NOMO-1 (cell line): Measurements from ENCODE around the gene MTIF3.

Experiments
- DNase-seq, 2 experiments: peaks; one replicate each; lab custom pipeline; 2025; ENCODE audit not compliant: unreplicated experiment in 2 of 2; lab: John Stamatoyannopoulos, UW

Gene MTIF3

DNA sequence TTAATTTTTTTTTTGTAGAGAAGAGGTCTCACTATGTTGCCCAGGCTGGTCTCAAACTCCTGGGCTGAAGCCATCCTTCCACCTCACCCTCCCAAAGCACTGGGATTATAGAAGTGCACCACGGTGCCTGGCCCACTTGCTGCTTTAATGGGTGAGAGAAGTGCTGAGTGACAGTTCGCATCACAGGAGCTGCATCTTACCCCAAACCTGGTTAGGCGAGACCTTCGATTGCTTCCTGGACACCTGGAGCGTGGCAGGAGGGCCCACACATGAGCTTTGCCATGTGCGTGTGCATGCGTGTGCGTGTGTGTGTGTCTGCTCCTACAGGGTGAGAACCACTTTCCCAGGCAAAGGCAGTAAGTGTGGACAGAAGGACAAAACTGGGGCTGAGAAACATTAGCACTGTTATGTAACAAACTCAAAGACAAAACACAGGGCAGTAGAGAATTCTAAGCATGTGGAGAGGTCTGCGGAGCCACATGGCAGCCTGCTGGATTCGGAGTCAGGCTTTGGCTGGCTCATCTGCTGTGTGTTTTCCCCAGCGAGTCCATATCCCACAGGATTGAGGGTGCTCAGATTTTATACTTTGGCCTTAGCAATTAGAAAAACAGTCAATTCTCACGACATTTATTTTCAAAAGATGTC lies 11.7 kb upstream of the MTIF3 start:
- no peak for DNase-seq

DNA sequence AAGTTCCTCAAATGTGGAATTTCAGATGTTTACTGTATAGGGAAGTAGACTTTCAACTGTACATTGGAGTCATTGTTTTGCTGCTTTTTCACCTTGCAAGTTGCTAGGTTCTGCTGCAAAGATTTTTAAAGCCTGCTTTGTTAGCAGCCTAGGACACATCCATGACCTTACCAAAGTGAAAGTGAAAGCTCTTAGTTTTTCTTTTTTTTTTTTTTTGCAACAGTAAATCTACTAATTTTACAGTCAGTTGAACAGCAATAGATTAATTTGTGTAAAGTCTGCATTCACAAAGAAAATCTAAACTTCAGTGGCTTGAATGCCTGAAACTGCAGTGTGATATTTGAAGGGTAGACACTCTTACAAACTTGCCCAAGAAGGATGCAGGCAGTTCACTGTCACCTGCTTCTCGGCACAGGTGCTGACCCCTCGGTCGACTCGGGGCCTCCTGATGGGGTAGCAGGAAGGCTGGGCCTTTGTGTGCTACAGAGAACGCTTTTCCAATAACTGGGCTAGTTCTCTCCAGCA lies 5.0 kb upstream of the MTIF3 start:
- peak; percentile 19 to 30 for DNase-seq

DNA sequence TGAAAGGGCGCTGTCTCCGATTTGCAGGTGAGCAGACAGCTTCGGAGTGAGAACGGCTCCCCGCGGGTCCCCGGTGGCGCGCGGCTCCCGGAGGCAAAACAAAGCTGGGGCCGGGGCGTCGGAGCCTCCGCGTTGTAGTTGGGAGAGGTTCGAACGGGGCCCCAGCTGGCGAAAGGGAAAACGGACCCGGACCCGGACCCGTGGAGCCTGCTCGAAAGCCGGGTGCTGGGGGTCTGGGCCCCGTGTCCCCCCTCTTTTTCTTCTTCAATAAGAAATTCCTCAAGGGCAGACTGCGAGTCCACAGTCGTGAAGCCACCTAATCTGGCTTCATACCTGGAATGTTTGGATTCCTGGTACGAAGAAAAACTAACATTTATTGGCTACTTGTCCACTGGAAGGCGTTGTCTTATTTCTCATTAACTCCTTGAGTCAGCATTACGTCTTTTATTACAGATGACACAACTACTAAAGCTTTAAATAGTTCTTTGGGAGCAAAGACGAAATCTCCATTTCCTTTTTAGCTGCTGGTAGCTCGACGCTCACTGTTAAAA lies 632 bp upstream of the MTIF3 start:
- DNase-seq = peak; percentile 31 to 91

DNA sequence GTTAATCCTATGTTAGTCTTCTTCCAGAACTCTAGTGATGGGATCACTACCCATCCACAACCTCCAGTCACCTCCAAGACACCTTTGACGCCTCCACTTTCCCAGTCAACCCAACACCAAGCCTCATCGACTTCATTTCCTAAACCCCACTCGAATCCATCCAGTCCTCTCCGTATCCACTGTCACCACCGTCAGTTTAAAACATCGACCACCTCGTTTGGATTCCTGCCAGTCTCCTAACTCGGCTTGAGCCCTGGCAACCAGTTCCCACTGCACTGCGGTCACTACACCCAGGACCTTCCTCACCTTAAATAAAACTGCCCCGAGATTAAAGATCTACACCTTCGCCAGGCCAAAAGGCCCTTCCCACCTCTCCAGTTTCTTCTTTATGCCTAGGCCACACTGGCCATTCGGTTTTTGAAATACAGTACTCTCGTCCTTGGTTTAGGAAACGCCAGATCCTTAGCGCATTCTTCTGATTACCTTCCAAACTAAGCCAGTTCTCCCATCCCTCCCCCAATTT lies 1.2 kb downstream of the MTIF3 start:
- DNase-seq = no peak

DNA sequence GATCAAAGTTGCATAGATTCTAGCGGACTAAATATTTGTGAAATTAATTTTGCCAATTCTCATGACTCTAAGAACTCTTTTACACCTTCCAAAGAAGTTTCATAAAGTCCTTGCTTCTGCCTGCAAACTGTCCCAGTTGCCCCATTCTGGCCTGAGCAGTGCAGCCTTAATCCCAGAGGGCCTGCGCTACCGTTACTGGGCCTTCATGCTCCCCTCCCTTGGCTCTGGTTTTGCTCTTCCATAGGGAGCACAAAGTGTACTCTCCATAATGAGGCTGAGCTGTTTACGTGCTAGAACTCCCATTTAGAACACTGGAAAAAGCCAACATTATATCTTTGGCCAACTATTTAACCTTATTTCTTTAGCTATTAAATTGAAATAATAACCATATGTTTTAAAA lies 2.1 kb downstream of the MTIF3 start:
- no peak for DNase-seq

DNA sequence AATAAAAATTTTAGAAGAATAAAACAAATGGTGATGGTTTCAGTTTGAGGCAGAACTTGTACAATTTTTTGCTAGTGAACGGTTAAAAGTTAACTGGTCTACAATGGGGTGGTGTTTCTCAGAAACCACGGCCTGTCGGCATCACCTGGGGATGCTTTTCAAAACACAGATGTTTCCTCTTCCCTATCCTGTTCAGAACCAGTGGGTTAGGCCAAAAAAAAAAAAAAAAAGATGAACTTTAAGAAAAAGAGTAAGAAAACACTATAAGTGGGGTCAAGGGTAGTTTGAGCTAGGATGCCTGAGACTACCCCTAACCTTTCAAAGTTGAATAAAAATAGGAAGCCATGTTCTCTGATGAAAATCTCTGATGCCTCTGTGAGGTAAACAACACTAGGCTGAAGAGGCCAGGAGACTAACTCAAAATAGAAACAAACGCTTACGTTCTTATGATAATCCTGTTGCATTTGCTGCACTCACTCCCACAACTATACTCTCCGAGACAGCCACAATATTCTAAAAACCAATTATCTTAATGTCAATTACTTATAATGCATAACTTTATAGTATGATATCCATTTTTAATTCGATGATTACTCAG lies 3.3 kb downstream of the MTIF3 start:
- no peak for DNase-seq

DNA sequence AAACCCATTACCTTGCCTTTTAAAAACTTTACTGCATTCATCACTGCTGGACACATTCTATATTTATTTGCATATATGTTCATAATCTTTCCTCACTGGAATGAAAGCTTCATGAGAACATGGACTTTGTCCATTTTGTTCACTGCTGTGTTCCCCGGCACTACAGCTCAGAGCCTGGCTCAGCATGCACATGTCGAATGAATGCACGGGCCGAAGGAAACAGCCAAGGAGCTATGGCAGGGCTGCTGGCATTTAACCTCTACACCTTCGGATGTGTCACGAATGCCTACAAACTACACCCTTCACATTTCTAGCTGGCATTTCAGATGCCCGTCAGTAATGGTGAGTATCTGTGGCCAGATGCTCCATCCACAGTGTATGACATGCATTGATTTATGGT lies 7.6 kb downstream of the MTIF3 start:
- no peak for DNase-seq

DNA sequence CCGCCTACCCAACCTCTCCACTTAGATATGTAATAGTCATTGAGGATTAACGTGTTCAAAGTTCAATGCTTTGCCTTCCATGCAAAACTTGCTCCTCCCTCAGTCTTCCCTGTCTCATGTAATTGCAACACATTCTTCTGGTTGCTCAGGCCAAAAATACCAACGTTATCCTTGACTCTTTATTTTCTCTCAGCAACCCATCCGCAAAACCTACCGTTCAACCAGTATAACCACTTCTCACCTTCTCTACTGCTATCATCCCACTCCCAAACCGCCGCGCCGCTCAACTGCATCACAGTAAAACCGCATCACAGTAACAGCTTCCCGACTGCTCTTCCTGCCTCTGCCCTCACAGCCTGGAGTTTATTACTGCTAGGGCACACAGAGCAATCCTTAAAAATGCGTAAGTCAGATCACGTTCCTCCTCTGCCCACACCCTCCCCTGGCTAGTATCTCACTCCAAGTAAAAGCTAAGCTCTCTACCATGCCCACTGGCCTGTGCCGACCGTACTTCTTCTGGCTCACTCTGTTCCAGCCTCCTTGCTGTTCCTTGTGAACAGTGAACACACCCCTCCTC lies 8.2 kb downstream of the MTIF3 start:
- DNase-seq = no peak

DNA sequence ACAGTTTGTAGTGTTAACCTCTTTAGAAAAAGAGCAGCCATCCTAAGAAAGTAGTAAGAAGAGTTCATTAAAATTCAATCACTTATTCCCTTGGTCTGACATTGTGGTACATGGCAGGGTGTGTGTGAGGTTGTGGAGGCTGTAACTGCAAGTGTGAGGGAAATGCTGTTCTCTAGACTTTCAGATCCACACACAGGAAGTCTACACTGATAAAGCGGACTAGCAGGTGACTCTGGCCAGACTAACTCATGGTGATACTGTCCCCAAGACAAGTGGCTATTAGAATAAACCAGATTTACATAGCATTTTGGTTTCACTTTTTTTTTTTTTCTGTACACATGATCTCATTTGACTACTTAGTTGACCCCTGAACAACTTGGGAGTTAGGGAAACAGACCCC lies 10.0 kb downstream of the MTIF3 start:
- DNase-seq = no peak

DNA sequence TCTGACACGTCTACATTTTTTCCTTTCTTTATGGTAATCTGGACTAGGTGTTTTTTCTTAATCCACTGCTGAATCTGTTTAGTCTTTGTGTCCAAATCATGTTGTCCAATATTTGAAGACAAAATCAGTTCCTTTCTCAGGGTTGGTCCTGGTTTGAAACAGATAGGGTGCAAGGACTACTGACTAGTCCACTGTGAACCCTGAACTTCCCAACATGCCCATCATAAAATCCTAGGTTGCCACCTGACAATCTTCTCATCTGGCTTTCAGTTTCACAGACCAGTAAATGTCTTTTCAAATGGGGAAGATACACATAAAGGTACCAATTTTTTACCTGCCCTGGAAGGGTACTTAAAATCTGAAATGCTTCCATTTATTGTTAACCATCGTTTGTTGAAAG lies 13.2 kb downstream of the MTIF3 start:
- no peak for DNase-seq

DNA sequence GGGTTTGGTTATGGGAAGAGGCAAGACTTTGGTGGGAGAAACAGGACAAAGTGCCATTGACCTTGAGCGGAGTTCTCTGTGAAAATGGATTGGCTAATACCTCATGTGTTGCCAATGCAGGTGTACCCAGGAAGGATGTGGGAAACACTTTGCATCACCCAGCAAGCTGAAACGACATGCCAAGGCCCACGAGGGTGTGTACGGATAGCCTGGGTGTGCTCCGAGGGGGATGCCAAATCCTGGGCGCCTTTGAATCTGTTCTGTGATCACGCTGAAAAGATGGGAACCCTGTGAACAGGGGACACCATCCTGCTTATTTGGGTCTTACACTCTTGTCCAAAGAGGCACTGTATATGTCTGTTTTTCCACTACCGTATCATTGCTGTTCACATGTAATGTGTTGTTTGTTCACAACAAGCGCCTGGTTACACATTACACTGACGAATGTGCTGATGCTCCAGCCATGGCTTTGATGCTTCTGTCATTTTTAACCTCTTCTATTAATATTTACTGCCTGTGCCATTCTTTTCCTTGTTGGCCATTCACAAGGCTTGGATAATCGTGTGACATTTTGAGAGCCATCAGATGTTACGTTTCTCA lies 17.7 kb downstream of the MTIF3 start:
- DNase-seq = no peak

DNA sequence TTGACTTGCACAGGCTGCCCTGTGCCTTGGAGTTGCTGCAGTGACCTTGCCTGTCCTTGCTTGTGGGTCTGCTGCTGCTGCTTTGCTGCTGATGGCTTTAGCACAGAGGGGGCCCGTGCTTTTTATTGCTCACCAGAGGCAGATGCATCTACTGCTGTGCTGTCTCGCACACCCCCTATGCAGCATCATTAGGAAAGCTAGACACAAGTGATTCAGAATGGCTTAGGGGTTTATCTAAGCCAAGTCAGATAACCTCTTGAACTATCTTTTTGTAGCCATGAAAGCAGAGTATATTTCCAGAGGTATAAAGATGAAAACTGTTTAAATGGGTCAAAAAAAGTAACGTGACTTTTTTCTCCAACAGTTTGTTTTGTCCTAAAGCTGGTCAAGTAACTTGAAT lies 18.2 kb downstream of the MTIF3 start:
- DNase-seq = no peak

DNA sequence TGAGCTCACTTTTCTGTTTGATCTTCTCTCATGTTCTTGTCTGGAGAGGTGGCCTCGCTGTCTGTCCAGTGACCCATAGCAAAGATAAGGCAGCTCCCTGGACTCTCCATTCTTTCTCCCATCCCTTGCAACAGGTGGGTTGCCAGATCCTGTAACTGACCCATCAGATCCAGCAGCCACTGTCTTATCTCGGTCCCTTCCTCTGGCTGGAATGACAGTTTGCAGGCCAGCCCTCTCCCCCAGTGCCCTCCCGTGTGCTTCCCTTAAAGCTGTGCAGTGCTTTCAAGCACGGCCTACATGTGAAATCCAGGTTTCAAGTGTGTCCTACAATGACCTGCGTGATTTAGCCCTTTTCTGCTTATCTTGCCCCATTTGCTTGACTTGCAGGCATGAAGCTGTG lies 22.2 kb downstream of the MTIF3 start:
- DNase-seq = no peak

DNA sequence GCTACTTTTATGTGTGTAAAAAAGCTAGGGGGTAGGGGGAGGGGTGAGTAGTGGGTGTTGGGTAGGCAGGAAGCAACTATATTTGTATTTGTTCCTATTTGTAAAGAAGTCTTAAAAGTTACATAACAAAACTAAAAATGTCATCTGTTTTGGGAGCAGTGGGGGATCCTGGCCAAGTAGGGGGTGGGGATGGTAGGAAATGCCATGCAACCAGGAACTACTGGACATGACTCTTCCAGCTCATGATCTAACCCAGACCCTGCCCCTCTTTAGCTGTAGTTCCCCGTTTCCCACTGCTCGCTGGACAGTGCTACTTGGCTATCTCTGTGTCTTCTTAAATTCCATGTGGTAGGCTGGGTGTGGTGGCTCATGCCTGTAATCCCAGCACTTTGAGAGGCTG lies 22.7 kb downstream of the MTIF3 start:
- no peak for DNase-seq

DNA sequence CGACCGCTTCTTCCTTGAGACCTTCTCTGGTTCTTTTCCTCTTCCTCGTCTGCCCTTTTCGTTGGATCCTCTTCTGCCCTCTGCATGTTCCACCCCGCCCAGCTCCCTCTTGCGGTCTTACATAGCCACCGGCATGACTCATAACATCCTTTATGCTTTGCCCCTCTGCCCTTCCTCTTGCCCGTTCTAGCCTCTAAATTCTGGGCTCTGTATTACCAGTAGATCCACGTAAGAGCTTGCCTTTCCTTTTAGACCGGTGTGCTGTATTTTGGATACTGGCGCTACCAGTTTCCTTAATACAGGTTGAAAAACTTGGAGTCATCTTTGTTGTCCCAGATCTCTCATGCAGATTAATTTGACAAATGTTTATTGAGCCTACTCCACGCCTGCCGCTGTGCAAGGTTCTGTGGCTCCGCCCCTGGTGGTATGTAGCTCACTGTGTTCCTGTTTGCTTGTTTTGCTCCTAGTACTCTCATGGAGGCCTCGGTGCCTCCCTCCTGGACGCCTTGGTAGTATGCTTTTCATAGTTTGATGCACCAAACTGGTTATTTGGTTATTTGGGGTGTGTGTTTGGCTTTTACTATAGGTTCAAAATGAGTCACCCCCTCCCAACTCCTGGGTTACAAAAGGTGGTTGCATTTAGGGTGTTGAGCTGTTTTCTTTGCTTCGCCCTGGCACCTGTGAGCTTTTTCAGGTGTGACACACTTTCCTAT lies 24.3 kb downstream of the MTIF3 start:
- DNase-seq = peak; percentile 98 to 99

DNA sequence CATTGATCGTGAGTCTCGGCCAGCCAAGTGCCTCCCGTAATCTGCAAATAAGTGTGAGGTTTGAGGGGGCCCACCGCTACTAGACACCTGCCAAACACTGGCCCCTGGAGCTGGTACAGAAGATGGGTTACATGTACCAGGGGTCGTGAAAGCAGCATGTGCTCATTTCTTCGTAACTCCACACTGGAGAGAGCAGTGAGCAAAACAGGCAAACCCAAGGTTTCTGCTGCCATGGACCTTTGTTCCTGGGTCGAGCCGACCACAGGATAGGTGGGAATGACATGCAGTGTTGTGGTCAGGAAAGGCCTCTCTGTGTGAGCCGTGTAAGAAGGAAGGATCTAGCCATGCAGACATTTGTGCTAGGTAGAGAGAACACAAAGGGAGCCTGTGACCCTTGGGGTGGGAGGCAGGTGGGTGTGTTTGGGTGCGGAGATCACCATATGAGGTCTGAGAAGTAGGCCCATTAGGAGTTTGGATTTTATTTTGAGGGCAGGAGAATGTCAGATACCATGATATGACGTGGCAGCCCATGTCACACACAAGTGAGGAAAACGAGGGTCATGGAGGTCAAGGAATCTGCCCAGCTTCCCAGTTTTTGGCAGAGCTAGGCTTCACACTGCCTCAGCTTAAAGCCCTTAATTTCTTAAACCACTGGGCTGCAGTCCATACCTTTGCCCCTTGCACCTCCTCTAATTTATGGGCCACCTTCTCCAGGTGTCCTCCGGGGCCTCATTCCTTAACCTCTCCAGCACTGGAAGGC lies 25.0 kb downstream of the MTIF3 start:
- DNase-seq = no peak

DNA sequence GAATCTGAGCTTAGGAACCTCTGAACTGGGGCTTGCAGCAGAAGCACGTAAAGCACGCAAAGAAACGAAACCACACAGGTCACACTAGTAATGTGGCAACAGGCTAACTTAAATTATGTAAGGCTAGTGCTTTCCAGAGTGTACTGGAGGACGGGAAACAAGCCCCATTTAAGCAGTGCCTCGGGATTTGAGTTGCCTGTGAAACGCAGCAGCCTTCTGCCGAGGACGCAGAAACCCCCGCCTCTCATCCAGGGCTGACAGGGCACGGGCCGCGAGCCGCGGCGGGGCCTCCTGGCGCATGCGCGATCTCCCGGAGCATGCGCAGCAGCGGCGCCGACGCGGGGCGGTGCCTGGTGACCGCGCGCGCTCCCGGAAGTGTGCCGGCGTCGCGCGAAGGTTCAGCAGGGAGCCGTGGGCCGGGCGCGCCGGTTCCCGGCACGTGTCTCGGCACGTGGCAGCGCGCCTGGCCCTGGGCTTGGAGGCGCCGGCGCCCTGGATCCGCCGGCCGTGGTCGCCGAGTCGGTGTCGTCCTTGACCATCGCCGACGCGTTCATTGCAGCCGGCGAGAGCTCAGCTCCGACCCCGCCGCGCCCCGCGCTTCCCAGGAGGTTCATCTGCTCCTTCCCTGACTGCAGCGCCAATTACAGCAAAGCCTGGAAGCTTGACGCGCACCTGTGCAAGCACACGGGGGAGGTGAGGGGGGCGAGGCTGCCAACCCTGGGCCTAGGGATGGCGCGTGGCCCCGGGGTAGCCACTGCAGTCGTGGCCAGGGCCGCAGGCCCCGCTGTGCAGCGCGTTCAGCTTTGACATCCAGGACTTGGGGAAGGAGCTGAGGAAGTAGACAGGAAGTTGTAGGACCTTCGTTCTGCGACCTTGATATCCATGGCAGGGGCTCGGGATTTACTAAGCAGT lies 25.9 kb downstream of the MTIF3 start, which contains the start of gene GTF3A:
Gene GTF3A (plus strand): TSS at position 374 of the 912 bp plus-strand sequence.
- DNase-seq = peak; percentile 93 to 97

DNA sequence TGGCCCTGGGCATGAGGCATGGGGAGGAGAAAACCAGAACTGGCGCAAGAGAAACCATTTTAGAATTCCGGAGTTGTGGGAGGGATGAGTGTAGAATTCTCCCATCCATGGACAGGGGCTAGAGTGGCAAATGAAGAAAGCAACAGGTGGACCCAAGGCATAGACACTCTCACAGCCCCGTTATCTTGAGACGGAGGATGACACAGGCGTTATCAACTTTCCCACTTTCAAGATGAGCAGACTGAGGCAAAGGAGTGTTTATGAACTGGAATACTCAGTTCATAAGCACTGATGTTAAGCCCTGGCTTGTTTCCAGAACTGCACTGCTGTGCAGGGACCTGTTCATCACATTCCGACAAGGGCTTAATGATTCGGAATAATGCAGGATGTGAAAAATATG lies 27.0 kb downstream of the MTIF3 start:
- DNase-seq = no peak
